ENCODE data around the gene SLC29A3. TPM values are rescaled to one million over a fixed set of nuclear protein-coding genes. Genes with fewer than 3 reads are reported as not detected.

The SLC29A3 gene
- total and polyA plus RNA-seq, 2 experiments from 2014 or later, result 10.3 to 12.3 TPM

- TF ChIP-seq REST (IDR thresholded peaks at IDR 0.05; ENCODE audit: unreplicated experiment) (no peak), ZNF331 (CRISPR knock-in tag; IDR thresholded peaks at IDR 0.05; ENCODE audit: low read depth) (no peak), POLR2AphosphoS5 (IDR thresholded peaks at IDR 0.05; ENCODE audit: low read depth) (no peak)
These were observed 2.3 kb upstream of the SLC29A3 start (continued) for GRCh38 chr10:71316786-71317160.

GRCh38 chr10:71317739-71318138 lies 1.3 kb upstream of the SLC29A3 start:
- H3K79me2 ChIP-seq (replicated peaks; ENCODE audit: insufficient read depth), result no peaks in the 10 kb centered on the region
- peaks cover 5% of the 10 kb centered on the region for H3K4me1 ChIP-seq (ENCODE audit: insufficient read depth)
- no peaks in the 10 kb centered on the region for H3K27me3 ChIP-seq (ENCODE audit: insufficient read depth)
- Mint-ChIP-seq H3K36me3 (ENCODE audit: low read depth) (0 out of 3 replicates have a peak, but pooled peaks cover under 1% of the 10 kb centered on the region), H3K4me1 (peaks cover 19% of the 10 kb centered on the region; the same call in 2 of the 3 replicates), H3K27me3 (ENCODE audit: insufficient read depth, low read depth, poor library complexity) (peaks cover 8% of the 10 kb centered on the region), H3K4me3 (no peak overlapping the region), H3K9me3 (no peaks in the 10 kb centered on the region), H3K27ac (no peak overlapping the region)
- no peak overlapping the region for H3K27ac ChIP-seq (ENCODE audit: low read depth)
- TF ChIP-seq CTCF (conservative IDR thresholded peaks at IDR 0.05; ENCODE audit: low read depth in 2 of 2) (peak; percentile 7 to 23; a peak in 2 of 4 replicates), ZNF462 (CRISPR knock-in tag; IDR thresholded peaks at IDR 0.05) (no peak)
- H3F3A ChIP-seq (replicated peaks; ENCODE audit: low read depth), result 0 out of 2 replicates have a peak, but pooled peaks cover 2% of the 10 kb centered on the region
- DNase-seq (ENCODE audit: low spot score) (peak; percentile 39), ATAC-seq (no peak)
- H3K36me3 ChIP-seq (ENCODE audit: insufficient read depth), result no peaks in the 10 kb centered on the region
- H3K9me2 ChIP-seq (ENCODE audit: insufficient read depth), result no peaks in the 10 kb centered on the region
- no peak overlapping the region; the same call in 1 of the 2 replicates for H2AFZ ChIP-seq
- H3K4me2 ChIP-seq, result no peak overlapping the region
- no peaks in the 10 kb centered on the region for H4K20me1 ChIP-seq (replicated peaks; ENCODE audit: insufficient read depth)
- no peak overlapping the region for H3K4me3 ChIP-seq

All from GM23338 (cell line).